GM21390 (cell line): ENCODE results near the gene PCSK5.
"Not testable (repeated sequence)": the region's sequence is repeated elsewhere in the genome, so short reads cannot be mapped to it uniquely, and the experiment has no call there.

Experiments used
- ATAC-seq: cut with Tn5 transposase; IDR thresholded peaks from one replicate; pipeline ENCODE4 v1.9.1; 2021; ENCODE audit not compliant: unreplicated experiment

The PCSK5 gene

GRCh38 chr9:76341616-76342015 is 451.1 kb downstream of the PCSK5 start:
- no peak for ATAC-seq

GRCh38 chr9:76342201-76342600 is 451.7 kb downstream of the PCSK5 start:
- no peak for ATAC-seq

DNA sequence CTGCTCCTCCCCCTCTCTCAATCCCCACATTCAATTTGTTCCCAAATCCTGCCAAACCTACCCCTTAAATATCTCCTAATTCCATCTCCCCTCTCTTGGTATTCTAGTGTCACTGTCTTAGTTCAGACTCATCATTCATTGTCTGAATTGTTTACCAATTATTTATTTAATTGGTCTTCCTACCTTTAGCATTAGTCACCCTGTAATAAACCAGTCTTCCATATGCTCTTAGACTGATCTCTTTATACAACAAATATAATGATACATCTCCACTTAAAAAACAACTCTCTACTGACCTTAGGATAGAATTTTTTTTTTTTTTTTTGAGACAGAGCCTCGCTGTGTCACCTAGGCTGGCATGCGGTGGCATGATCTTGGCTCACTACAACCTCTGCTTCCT is 452.4 kb downstream of the PCSK5 start:
- ATAC-seq: no peak

- no peak for ATAC-seq
These were observed 459.4 kb downstream of the PCSK5 start for GRCh38 chr9:76349865-76350264.

- no peak for ATAC-seq
These were observed 460.5 kb downstream of the PCSK5 start for GRCh38 chr9:76351006-76351405.

DNA sequence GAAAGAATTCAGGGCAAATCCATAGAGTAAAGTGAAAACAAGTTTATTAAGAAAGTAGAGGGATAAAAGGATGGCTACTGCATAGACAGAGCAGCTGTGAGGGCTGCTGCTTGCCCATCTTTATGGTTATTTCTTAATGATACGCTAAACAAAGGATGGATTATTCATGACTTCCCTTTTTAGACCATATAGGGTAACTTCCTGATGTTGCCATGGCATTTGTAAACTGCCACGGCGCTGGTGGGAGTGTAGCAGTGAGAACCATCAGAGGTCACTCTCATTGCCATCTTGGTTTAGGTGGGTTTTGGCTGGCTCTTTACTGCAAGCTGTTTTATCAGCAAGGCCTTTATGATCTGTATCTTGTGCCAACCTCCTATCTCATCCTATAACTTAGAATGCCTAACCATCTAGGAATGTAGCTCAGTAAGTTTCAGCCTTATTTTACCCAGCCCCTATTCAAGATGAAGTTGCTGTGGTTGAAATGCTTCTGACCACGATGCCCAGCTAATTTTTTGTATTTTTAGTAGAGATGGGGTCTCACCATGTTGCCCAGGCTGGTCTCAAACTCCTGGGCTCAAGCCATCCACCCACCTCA is 461.6 kb downstream of the PCSK5 start:
- ATAC-seq: no peak

DNA sequence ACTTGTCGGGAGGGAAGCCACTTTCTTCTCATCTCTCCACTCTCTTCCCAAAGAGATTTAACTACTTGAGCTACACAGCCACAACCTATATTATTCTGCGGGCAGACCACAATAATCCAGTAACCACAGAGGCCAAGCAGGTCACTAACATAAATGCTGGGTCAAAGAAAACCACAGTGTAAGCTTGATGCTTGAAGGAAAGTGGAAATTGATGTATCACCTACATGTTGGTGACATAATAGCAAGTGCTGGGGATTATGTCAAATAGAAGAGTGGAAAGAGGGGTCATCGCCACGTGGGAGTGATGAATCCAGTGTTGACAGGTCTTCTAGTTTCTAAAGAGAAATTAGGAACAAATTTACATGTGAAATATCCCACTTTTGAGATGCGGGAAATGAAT is 462.8 kb downstream of the PCSK5 start:
- ATAC-seq: no peak

DNA sequence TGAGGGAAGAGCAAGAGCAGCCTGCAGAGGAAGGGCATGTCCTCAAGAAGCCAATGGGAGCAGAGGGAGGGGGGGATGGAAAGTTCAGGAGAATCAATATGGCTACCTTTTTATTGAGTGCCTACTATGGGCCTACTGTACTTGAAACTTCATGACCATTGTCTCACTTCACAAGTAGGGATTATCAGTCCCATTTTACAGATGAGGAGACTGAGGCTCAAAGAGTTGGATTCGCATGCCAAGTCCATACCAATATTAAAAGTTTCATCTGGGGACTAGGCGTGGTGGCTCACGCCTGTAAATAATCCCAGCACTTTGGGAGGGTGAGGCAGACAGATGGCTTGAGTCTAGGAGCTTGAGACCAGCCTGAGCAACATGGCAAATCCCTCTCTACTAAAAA is 463.7 kb downstream of the PCSK5 start:
- no peak for ATAC-seq

GRCh38 chr9:76355886-76356285 is 465.4 kb downstream of the PCSK5 start:
- ATAC-seq: no peak

- no peak for ATAC-seq
These were observed 467.1 kb downstream of the PCSK5 start for GRCh38 chr9:76357555-76357954.

GRCh38 chr9:76358628-76359280 is 468.3 kb downstream of the PCSK5 start:
- no peak for ATAC-seq

DNA sequence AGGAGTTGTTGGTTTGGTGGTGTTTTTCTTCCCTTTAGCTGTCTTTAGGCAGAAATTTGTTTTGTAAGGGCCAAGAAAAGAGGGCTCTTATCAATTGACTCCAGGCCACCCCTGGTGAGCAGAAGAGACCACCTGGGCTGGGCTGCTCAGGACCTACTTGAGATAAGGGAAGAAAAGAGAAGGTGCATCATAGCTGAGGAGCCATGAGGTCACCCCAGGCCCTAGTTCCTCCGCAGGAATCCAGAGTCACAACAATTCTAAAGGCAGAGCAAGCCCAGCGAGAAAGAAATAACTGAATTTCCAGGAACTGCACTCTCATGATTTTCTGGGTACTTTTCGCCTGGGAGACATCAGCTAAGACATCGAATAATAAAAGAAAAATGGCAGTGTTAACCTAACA is 468.9 kb downstream of the PCSK5 start:
- no peak for ATAC-seq

GRCh38 chr9:76359766-76360165 is 469.3 kb downstream of the PCSK5 start:
- no peak for ATAC-seq

DNA sequence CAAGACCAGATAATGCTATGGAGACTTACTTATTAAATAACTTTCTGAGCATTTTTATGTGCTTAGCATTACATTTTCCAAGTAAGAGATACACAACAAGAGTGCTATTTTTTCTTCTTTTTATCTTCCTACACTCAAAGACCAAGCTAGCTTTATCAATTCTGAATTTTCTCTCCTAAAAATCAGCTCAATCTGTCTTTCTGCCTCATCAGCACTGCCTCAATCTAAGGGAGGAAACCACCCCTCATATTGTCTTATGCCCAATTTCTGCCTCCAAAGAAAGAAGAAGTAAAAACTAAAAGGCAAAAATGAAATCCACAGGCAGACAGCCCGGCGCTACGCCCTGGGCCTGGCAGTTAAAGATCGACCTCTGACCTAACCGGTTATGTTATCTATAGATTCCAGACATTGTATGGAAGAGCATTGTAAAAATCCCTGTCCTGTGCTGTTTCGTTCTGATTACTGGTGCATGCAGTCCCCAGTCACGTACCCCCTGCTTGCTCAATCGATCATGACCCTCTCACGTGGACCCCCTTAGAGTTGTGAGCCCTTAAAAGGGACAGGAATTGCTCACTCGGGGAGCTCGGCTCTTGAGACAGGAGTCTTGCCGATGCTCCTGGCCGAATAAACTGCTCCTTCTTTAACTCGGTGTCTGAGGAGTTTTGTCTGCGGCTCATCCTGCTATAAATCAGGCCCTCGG is 472.0 kb downstream of the PCSK5 start:
- not testable (repeated sequence) for ATAC-seq

- no peak for ATAC-seq
These were observed 472.5 kb downstream of the PCSK5 start for GRCh38 chr9:76363032-76363395.

- ATAC-seq: no peak
These were observed 474.6 kb downstream of the PCSK5 start for GRCh38 chr9:76365028-76365427.

DNA sequence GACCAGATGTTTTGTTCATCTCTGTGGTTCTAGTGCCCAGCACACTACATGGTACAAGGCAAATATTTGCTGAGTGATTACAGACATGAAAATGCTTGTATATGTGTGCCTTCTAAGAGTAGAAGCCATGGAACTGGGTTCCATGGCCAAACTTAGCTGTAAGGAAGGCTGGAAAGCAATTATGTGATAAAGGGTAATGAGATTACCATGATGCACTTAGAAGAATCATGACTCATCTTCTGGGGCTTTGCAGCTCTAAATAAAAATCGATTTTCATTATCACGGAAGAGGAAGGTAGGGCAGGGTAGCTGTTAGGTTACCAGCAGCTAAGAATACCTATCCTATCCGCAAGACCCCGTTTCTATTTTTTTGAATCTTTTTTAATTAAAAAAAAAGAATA is 475.8 kb downstream of the PCSK5 start:
- ATAC-seq: no peak

GRCh38 chr9:76369583-76369982 is 479.1 kb downstream of the PCSK5 start:
- no peak for ATAC-seq

DNA sequence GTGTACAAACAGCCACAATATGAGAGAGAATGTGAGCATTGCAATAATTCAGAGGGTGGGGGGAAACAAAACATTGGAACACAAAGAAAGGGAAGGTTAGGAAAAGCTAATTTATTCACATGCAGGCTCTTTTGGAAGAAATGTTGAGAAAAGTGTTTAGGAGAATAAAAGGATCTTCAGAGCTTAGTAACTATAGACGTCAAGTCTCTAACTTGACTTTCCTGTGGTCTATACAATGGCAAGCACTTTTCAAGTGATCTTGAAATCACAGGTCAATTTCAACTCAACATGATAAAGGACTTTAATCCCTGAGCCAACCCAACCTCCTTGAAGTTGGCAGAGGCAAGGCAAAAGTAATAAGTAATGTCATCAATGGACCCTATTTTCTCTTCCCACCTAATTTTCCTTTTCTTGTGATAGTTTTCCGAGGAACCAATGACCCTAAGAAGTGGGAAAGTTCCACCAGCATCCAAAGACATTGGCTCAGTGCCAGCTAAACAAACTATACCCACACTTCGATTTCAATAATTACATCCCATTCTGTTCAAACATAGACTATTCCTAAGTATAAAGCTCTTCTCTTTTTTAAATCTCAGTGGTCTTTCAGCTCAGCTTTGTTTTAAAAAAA is 480.0 kb downstream of the PCSK5 start:
- no peak for ATAC-seq

DNA sequence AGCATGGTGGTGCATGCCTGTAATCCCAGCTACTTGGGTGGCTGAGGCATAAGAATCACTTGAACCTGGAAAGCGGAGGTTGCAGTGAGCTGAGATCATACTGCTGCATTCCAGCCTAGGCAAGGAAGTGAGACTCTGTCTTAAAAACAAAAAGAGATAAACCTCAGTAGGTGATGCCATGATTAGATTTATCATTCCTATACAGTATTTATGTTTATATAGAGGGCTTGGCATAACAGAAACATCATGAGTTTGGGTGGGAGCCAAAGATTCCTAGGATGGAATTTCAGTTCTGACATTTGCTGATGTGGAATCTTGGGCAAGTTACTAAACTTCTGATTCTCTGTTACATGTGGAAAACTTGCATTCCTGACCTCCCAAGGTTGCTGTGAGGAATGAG is 481.4 kb downstream of the PCSK5 start:
- ATAC-seq: no peak

DNA sequence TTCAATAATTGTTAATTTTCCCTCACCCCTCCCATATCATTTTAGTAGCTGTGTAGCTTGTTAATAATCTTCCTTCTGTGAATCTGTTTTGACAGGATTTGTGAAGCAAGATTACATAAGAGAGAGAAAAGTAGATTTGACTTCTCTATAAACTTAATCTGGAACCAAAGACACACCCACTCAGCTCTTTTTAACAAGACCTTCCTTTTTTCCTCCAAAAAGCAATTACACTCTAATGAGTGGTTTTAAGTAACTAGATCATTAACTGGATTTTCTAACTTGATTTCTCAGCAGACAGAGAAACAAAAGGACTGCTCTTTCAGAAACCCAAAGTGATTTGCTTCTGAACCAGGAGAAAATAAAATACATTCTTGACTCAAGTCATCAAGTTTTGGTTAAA is 481.9 kb downstream of the PCSK5 start:
- ATAC-seq: no peak

GRCh38 chr9:76373173-76373783 is 482.8 kb downstream of the PCSK5 start:
- ATAC-seq: no peak
